Keratinocyte (primary cell): ENCODE measurements around the gene ARVCF.

ENCODE experiments used
- CTCF ChIP-seq, 3 experiments: IDR thresholded peaks in 1 of 3; conservative IDR thresholded peaks in 1 of 3; optimal IDR thresholded peaks in 1 of 3; 2 replicates in 2 of 3; 3 replicates in 1 of 3; pipeline versions ENCODE3 to v1.5.1; 2011; ENCODE audit warnings: low read length in 3 of 3, mild to moderate bottlenecking in 3 of 3, moderate library complexity in 2 of 3, control low read depth in 1 of 3, inconsistent platforms in 1 of 3; ENCODE audit not compliant: insufficient read depth in 2 of 3; ENCODE audit errors: extremely low read depth in 1 of 3
- EZH2 ChIP-seq: IDR thresholded peaks from one replicate; pipeline ENCODE4 v1.6.1; 2012; ENCODE audit warnings: inconsistent platforms, mild to moderate bottlenecking, low read length, moderate library complexity

- TF ChIP-seq EZH2 (no peak), CTCF (optimal IDR thresholded peaks at IDR 0.05 in 1 of 3, IDR thresholded peaks at IDR 0.05 in 1 of 3, conservative IDR thresholded peaks at IDR 0.05 in 1 of 3; ENCODE audit: extremely low read depth in 1 of 3, insufficient read depth in 2 of 3, low read length in 3 of 3) (no peak)
Measured at GRCh38 chr22:19966908-19967750, 49.5 kb downstream of the ARVCF start.
